ENCODE measurements around the gene DRC7.

DNA sequence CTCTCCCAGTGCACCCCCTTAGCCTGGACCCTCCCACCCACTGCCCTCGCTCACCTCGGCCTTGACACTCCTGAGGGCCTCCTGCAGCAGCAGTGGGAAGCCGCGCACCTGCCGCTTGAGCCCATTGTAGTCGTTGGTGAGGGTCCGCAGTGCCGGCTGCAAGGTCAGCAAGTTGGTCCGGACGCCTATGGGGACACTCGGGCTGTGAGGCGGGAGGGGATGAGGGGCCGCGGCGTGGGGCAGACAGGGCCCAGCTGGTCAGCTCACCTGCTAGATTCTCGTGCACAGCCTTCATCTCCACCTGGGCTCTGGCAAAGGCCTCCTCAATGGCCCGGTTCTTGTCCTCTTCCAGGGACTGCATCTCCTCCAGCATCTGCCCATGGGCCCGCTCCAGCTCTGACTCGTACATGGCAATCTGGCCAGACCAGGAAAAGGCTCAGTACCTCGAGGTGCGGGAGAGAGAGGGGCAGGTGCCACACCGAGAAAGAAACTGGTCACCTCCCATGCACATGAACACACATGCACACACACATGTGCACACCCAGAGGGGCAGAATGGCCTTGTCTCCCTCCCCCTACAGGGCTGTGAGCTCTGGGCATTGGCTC is 75.0 kb downstream of the DRC7 start:
- TF ChIP-seq, protein P1, sequence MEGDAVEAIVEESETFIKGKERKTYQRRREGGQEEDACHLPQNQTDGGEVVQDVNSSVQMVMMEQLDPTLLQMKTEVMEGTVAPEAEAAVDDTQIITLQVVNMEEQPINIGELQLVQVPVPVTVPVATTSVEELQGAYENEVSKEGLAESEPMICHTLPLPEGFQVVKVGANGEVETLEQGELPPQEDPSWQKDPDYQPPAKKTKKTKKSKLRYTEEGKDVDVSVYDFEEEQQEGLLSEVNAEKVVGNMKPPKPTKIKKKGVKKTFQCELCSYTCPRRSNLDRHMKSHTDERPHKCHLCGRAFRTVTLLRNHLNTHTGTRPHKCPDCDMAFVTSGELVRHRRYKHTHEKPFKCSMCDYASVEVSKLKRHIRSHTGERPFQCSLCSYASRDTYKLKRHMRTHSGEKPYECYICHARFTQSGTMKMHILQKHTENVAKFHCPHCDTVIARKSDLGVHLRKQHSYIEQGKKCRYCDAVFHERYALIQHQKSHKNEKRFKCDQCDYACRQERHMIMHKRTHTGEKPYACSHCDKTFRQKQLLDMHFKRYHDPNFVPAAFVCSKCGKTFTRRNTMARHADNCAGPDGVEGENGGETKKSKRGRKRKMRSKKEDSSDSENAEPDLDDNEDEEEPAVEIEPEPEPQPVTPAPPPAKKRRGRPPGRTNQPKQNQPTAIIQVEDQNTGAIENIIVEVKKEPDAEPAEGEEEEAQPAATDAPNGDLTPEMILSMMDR (IDR thresholded peaks at IDR 0.05) = no peak
- no peak for TF ChIP-seq POLR2A (IDR thresholded peaks at IDR 0.05)
